Natural killer cell (primary cell): Measurements from ENCODE around the gene KSR2. TPM values are rescaled to one million over a fixed set of nuclear protein-coding genes. Genes with fewer than 3 reads are reported as not detected.

ENCODE experiments used
- ATAC-seq, 3 donors: fragments of 150-1000 bp in 2 of 3; fragments of 200-7000 bp in 1 of 3; cut with Tn5 transposase; 1 replicate in 1 of 3; 2 replicates in 2 of 3; pipeline ENCODE4 v1.10.0; 2021; ENCODE audit warnings: mild to moderate bottlenecking in 2 of 3, moderate library complexity in 2 of 3
- DNase-seq, 2 donors: peaks; one replicate each; pipeline versions ENCODE4 v3.0.0 to v3.0.0-alpha.2; 2013 to 2021; ENCODE audit warnings: mixed read lengths in 1 of 2
- H3K27ac ChIP-seq: one replicate; pipeline ENCODE4 v1.5.1; 2013; ENCODE audit warnings: mild to moderate bottlenecking, low read length
- H3K27me3 ChIP-seq: one replicate; pipeline ENCODE4 v1.6.1; 2013; ENCODE audit warnings: low read length; ENCODE audit not compliant: control insufficient read depth, insufficient read depth
- H3K36me3 ChIP-seq: one replicate; pipeline ENCODE4 v1.6.1; 2013; ENCODE audit warnings: low read length; ENCODE audit not compliant: control insufficient read depth, insufficient read depth
- H3K4me1 ChIP-seq: one replicate; pipeline ENCODE4 v1.6.1; 2013; ENCODE audit warnings: low read length; ENCODE audit not compliant: control insufficient read depth, insufficient read depth
- H3K4me3 ChIP-seq: one replicate; pipeline ENCODE4 v1.5.1; 2013; ENCODE audit warnings: low read length
- H3K9me3 ChIP-seq: one replicate; pipeline ENCODE4 v1.6.1; 2013; ENCODE audit warnings: low read length; ENCODE audit not compliant: control insufficient read depth, insufficient read depth
- H3K27ac Mint-ChIP-seq, 2 donors: one replicate each; pipeline ENCODE4 v1.8.0; 2022; ENCODE audit warnings: mild to moderate bottlenecking in 2 of 2, mixed read lengths in 2 of 2, moderate library complexity in 1 of 2
- H3K27me3 Mint-ChIP-seq, 2 donors: one replicate each; pipeline ENCODE4 v1.8.0; 2022; ENCODE audit warnings: low read depth in 2 of 2, mixed read lengths in 2 of 2
- H3K36me3 Mint-ChIP-seq: one replicate; pipeline ENCODE4 v1.8.0; 2022; ENCODE audit warnings: mixed read lengths
- H3K4me1 Mint-ChIP-seq, 2 donors: one replicate each; pipeline ENCODE4 v1.8.0; 2022; ENCODE audit warnings: mixed read lengths in 2 of 2
- H3K4me3 Mint-ChIP-seq: one replicate; pipeline ENCODE4 v1.8.0; 2022; ENCODE audit warnings: mild to moderate bottlenecking, moderate library complexity, mixed read lengths
- H3K9me3 Mint-ChIP-seq, 2 donors: one replicate each; pipeline ENCODE4 v1.8.0; 2022; ENCODE audit warnings: mixed read lengths in 2 of 2
- WGBS: methylation state at CpG from one replicate; pipeline ENCODE4 v1.1.7; 2013; ENCODE audit warnings: missing lambda C conversion rate; ENCODE audit not compliant: insufficient coverage; 5-methylcytosine and 5-hydroxymethylcytosine counted together
- intact Hi-C: fragments of 100-400 bp; cut with micrococcal nuclease; formaldehyde crosslinking; loops from one replicate; pipeline ENCODE4 v1.14.2; 2022
- total RNA-seq, 4 donors: library from RNA; stranded (reverse); fragments of 120-200 nt in 1 of 4; gene quantifications; one replicate each; pipeline versions ENCODE4 v1.2.3 to v1.2.4, GENCODE V29; 2013 to 2022
- TF ChIP-seq, protein P1 (sequence below): fragments of 200-600 bp; IDR thresholded peaks from one replicate; pipeline ENCODE4 v1.8.0; 2022; ENCODE audit warnings: antibody characterized with exemption

The KSR2 gene
- total RNA-seq, 3 donors from 2014 or later (not counting 1 experiment from before 2014, with no cell fraction given) = not detected

- no peak overlapping the region for H3K27ac ChIP-seq
- Mint-ChIP-seq H3K27ac (no peak overlapping the region), H3K36me3 (no peaks in the 10 kb centered on the region), H3K4me1 (no peaks in the 10 kb centered on the region), H3K9me3 (no peaks in the 10 kb centered on the region), H3K27me3 (peaks cover 0 to 11% of the 10 kb centered on the region in 2 donors), H3K4me3 (no peak overlapping the region)
- H3K9me3 ChIP-seq = no peaks in the 10 kb centered on the region
- H3K27me3 ChIP-seq = no peaks in the 10 kb centered on the region
- no peak for DNase-seq
- TF ChIP-seq, protein P1, sequence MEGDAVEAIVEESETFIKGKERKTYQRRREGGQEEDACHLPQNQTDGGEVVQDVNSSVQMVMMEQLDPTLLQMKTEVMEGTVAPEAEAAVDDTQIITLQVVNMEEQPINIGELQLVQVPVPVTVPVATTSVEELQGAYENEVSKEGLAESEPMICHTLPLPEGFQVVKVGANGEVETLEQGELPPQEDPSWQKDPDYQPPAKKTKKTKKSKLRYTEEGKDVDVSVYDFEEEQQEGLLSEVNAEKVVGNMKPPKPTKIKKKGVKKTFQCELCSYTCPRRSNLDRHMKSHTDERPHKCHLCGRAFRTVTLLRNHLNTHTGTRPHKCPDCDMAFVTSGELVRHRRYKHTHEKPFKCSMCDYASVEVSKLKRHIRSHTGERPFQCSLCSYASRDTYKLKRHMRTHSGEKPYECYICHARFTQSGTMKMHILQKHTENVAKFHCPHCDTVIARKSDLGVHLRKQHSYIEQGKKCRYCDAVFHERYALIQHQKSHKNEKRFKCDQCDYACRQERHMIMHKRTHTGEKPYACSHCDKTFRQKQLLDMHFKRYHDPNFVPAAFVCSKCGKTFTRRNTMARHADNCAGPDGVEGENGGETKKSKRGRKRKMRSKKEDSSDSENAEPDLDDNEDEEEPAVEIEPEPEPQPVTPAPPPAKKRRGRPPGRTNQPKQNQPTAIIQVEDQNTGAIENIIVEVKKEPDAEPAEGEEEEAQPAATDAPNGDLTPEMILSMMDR = no peak
- no peak overlapping the region for H3K4me3 ChIP-seq
- intact Hi-C loops = no loop called here
- H3K36me3 ChIP-seq = no peaks in the 10 kb centered on the region
- WGBS = 64% methylated on average over 3 of the region's 3 CpGs
- no peak for ATAC-seq
- H3K4me1 ChIP-seq = no peaks in the 10 kb centered on the region
Observed at GRCh38 chr12:117680312-117680711, 288.5 kb downstream of the KSR2 start.

GRCh38 chr12:117679776-117680175 is 289.0 kb downstream of the KSR2 start:
- Mint-ChIP-seq H3K36me3 (no peaks in the 10 kb centered on the region), H3K9me3 (no peaks in the 10 kb centered on the region), H3K4me3 (no peak overlapping the region), H3K27me3 (peaks cover 0 to 8% of the 10 kb centered on the region in 2 donors), H3K27ac (no peak overlapping the region), H3K4me1 (no peaks in the 10 kb centered on the region)
- intact Hi-C loops = no loop called here
- no peak for ATAC-seq
- H3K27ac ChIP-seq = no peak overlapping the region
- no peak for DNase-seq
- no peaks in the 10 kb centered on the region for H3K27me3 ChIP-seq
- no peaks in the 10 kb centered on the region for H3K4me1 ChIP-seq
- TF ChIP-seq, protein P1 = no peak
- H3K9me3 ChIP-seq = no peaks in the 10 kb centered on the region
- no peak overlapping the region for H3K4me3 ChIP-seq
- H3K36me3 ChIP-seq = no peaks in the 10 kb centered on the region

DNA sequence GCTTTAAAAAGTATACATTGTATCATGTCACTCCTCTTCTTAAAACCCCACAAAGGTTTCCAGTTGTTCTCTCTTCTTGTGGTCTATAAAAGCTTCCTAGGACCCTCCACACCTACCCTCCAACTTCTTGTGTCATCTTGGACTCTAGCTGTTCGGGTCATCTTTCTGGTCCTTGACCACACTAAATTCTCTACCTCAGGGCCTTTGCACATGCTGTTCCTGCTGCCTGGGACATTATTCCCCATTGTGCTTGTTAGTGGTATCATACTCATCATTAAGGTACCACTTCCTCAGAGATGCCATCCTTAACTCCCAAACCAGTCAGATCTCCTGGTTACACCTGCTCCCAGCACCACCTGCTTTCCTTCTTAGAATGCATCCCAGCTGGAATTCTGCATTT is 294.0 kb downstream of the KSR2 start:
- no peak overlapping the region for H3K4me3 ChIP-seq
- H3K4me3 Mint-ChIP-seq = no peak overlapping the region
- H3K27me3 Mint-ChIP-seq = peaks cover 0 to 3% of the 10 kb centered on the region in 2 donors
- H3K9me3 Mint-ChIP-seq = peaks cover 0 to 5% of the 10 kb centered on the region in 2 donors
- H3K27me3 ChIP-seq = no peaks in the 10 kb centered on the region
- H3K4me1 Mint-ChIP-seq = no peaks in the 10 kb centered on the region
- TF ChIP-seq, protein P1 = no peak
- no peak overlapping the region for H3K27ac ChIP-seq
- no peaks in the 10 kb centered on the region for H3K36me3 ChIP-seq
- ATAC-seq (no peak), DNase-seq (no peak)
- no peaks in the 10 kb centered on the region for H3K9me3 ChIP-seq
- intact Hi-C loops = no loop called here
- no peaks in the 10 kb centered on the region for H3K36me3 Mint-ChIP-seq
- 71% methylated on average over 1 of the region's 1 CpG for WGBS
- H3K27ac Mint-ChIP-seq = no peak overlapping the region
- no peaks in the 10 kb centered on the region for H3K4me1 ChIP-seq

GRCh38 chr12:117674313-117674712 is 294.5 kb downstream of the KSR2 start:
- Mint-ChIP-seq H3K4me1 (no peaks in the 10 kb centered on the region), H3K9me3 (peaks cover 0 to 5% of the 10 kb centered on the region in 2 donors), H3K36me3 (no peaks in the 10 kb centered on the region), H3K27ac (no peak overlapping the region), H3K4me3 (no peak overlapping the region), H3K27me3 (peaks cover 0 to 3% of the 10 kb centered on the region in 2 donors)
- no peaks in the 10 kb centered on the region for H3K9me3 ChIP-seq
- no peaks in the 10 kb centered on the region for H3K36me3 ChIP-seq
- no peak overlapping the region for H3K4me3 ChIP-seq
- no peaks in the 10 kb centered on the region for H3K4me1 ChIP-seq
- TF ChIP-seq, protein P1 = no peak
- no peak overlapping the region for H3K27ac ChIP-seq
- ATAC-seq (no peak), DNase-seq (no peak)
- no peaks in the 10 kb centered on the region for H3K27me3 ChIP-seq
- intact Hi-C loops = no loop called here
- 80% methylated on average over 3 of the region's 3 CpGs for WGBS
